Tibial nerve (tissue), 4 donors: ENCODE measurements around the gene KRT72.

Experiments
- EP300 ChIP-seq, 2 donors: sonication (generic); formaldehyde crosslinking; IDR thresholded peaks; one replicate each; pipeline ENCODE4 v1.6.1; 2017; ENCODE audit warnings: antibody characterized with exemption in 2 of 2, mild to moderate bottlenecking in 1 of 2
- POLR2A ChIP-seq, 2 donors: fragments of 450-650 bp; IDR thresholded peaks; one replicate each; pipeline ENCODE4 v1.6.1; 2017; ENCODE audit warnings: antibody characterized with exemption in 2 of 2, mild to moderate bottlenecking in 2 of 2, moderate library complexity in 2 of 2
- TF ChIP-seq, protein P1 (sequence below), 5 experiments: fragments of 200-600 bp in 3 of 5; fragments of 450-650 bp in 2 of 5; sonication (generic) in 3 of 5; IDR thresholded peaks; one replicate each; pipeline ENCODE4 v1.5.1; 2016 to 2019; ENCODE audit warnings: antibody characterized with exemption in 5 of 5, mild to moderate bottlenecking in 3 of 5, moderate library complexity in 2 of 5

DNA sequence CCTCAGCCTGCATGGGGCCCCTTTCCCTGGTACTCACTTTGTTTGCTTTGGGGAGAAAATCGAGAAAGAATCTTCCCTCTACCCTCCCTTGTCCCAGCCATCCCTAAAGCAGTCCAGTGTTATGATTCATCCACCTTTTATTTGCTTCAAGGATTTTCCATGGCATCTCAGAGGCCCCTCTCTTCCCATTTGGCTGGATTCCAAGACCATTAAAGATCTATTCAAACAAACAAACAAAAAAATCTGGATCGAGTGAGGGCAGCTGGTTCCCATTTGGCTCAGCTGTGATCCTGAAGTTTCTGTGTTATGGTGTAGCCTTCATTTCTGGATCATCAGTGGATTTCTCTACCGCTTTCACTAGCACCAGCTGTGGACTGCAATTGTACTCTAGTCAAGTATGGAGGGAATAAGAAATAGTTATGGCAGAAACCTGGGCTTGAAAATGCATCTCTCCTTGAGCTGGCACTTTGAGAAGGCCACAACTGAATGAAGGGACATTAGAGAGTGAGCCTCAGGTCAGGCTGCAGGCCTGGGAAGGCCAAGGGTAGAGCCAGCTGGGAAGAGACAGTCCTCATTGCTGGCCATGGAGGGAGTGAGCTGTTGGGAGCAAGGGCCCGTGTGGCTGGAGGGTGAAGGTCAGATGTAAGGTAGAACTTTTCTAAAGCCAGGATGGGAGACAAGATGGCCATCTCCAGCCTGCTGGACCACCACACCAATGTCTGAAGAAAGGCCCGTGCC, 62.0 kb downstream of the KRT72 start:
- TF ChIP-seq, protein P1, sequence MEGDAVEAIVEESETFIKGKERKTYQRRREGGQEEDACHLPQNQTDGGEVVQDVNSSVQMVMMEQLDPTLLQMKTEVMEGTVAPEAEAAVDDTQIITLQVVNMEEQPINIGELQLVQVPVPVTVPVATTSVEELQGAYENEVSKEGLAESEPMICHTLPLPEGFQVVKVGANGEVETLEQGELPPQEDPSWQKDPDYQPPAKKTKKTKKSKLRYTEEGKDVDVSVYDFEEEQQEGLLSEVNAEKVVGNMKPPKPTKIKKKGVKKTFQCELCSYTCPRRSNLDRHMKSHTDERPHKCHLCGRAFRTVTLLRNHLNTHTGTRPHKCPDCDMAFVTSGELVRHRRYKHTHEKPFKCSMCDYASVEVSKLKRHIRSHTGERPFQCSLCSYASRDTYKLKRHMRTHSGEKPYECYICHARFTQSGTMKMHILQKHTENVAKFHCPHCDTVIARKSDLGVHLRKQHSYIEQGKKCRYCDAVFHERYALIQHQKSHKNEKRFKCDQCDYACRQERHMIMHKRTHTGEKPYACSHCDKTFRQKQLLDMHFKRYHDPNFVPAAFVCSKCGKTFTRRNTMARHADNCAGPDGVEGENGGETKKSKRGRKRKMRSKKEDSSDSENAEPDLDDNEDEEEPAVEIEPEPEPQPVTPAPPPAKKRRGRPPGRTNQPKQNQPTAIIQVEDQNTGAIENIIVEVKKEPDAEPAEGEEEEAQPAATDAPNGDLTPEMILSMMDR (IDR thresholded peaks at IDR 0.05) = no peak
- no peak for TF ChIP-seq POLR2A (IDR thresholded peaks at IDR 0.05)
- no peak for TF ChIP-seq EP300 (IDR thresholded peaks at IDR 0.05)
